Colonic mucosa (tissue), 4 donors: ENCODE results near the gene STK11. TPM values are rescaled to one million over a fixed set of nuclear protein-coding genes. Genes with fewer than 3 reads are reported as not detected.
A peak's percentile ranks its signal among the peaks of the same experiment; 100 is the strongest.

Experiments used
- DNase-seq: peaks from one replicate; pipeline ENCODE4 v3.0.0-alpha.2; 2020
- H3K27ac ChIP-seq: fragments of 200-600 bp; one replicate; pipeline ENCODE4 v1.8.0; 2021
- H3K27me3 ChIP-seq: fragments of 200-600 bp; one replicate; pipeline ENCODE4 v1.8.0; 2021
- H3K36me3 ChIP-seq: fragments of 200-600 bp; one replicate; pipeline ENCODE4 v1.8.0; 2021
- H3K4me1 ChIP-seq: fragments of 200-600 bp; one replicate; pipeline ENCODE4 v1.8.0; 2021; ENCODE audit warnings: mild to moderate bottlenecking
- H3K4me3 ChIP-seq: fragments of 200-600 bp; one replicate; pipeline ENCODE4 v1.8.0; 2021
- H3K9ac ChIP-seq, 2 donors: one replicate each; pipeline ENCODE4 v1.7.0; 2013; ENCODE audit warnings: control low read depth in 2 of 2, low read depth in 2 of 2, low read length in 2 of 2
- H3K9me3 ChIP-seq: fragments of 200-600 bp; one replicate; pipeline ENCODE4 v1.8.0; 2021
- intact Hi-C: fragments of 100-400 bp; cut with DNase I; formaldehyde crosslinking; loops from one replicate; pipeline ENCODE4 v1.14.1; 2022
- total RNA-seq, 2 donors: library from RNA; stranded (reverse); fragmentation: NEBNext Ultra II Directional in 1 of 2; extraction: Animal tissue kit (Norgen Biotek cat#: 25700) in 1 of 2; gene quantifications; one replicate each; pipeline ENCODE4 v1.2.1, GENCODE V29; 2021
- TF ChIP-seq, protein P1 (sequence below): fragments of 200-600 bp; IDR thresholded peaks from one replicate; pipeline ENCODE4 v1.8.0; 2022; ENCODE audit warnings: antibody characterized with exemption, mild to moderate bottlenecking
- donor health status: healthy.
- donor health status: DM: no; HTN: no; CAD: no.
- donor health status: DM: no; HTN: no; CAD: no.

STK11 gene
- total RNA-seq, 2 donors from 2014 or later: 76.3 to 103 TPM

- Histone ChIP-seq H3K4me3 (no peak overlapping the region), H3K27me3 (no peaks in the 10 kb centered on the region), H3K4me1 (peaks cover 17% of the 10 kb centered on the region), H3K9me3 (no peaks in the 10 kb centered on the region), H3K27ac (no peak overlapping the region), H3K36me3 (peaks cover 8% of the 10 kb centered on the region), H3K9ac (no peak overlapping the region)
- intact Hi-C loops: no loop called here
- TF ChIP-seq, protein P1, sequence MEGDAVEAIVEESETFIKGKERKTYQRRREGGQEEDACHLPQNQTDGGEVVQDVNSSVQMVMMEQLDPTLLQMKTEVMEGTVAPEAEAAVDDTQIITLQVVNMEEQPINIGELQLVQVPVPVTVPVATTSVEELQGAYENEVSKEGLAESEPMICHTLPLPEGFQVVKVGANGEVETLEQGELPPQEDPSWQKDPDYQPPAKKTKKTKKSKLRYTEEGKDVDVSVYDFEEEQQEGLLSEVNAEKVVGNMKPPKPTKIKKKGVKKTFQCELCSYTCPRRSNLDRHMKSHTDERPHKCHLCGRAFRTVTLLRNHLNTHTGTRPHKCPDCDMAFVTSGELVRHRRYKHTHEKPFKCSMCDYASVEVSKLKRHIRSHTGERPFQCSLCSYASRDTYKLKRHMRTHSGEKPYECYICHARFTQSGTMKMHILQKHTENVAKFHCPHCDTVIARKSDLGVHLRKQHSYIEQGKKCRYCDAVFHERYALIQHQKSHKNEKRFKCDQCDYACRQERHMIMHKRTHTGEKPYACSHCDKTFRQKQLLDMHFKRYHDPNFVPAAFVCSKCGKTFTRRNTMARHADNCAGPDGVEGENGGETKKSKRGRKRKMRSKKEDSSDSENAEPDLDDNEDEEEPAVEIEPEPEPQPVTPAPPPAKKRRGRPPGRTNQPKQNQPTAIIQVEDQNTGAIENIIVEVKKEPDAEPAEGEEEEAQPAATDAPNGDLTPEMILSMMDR: no peak
- no peak for DNase-seq
These were observed 11.2 kb downstream of the STK11 start for GRCh38 chr19:1216756-1217155.

GRCh38 chr19:1217366-1217765, 11.8 kb downstream of the STK11 start:
- TF ChIP-seq, protein P1: no peak
- no peaks in the 10 kb centered on the region for H3K27me3 ChIP-seq
- no peaks in the 10 kb centered on the region for H3K9me3 ChIP-seq
- peaks cover 16% of the 10 kb centered on the region for H3K4me1 ChIP-seq
- H3K27ac ChIP-seq: no peak overlapping the region
- peak overlapping the region; percentile 2 to 26 for H3K9ac ChIP-seq
- peaks cover 13% of the 10 kb centered on the region for H3K36me3 ChIP-seq
- intact Hi-C loops: no loop called here
- no peak overlapping the region for H3K4me3 ChIP-seq
- no peak for DNase-seq

- peak overlapping the region in 1 of 2 donors; percentile 24 for H3K9ac ChIP-seq
- no peaks in the 10 kb centered on the region for H3K27me3 ChIP-seq
- intact Hi-C loops: no loop called here
- H3K9me3 ChIP-seq: no peaks in the 10 kb centered on the region
- TF ChIP-seq, protein P1: no peak
- peaks cover 7% of the 10 kb centered on the region for H3K4me1 ChIP-seq
- DNase-seq: no peak
- H3K27ac ChIP-seq: peak overlapping the region; percentile 11
- H3K36me3 ChIP-seq: peaks cover 29% of the 10 kb centered on the region
- H3K4me3 ChIP-seq: no peak overlapping the region
These were observed 13.4 kb downstream of the STK11 start for GRCh38 chr19:1218751-1219567.

GRCh38 chr19:1219786-1220476, 14.4 kb downstream of the STK11 start:
- TF ChIP-seq, protein P1: no peak
- H3K27me3 ChIP-seq: no peaks in the 10 kb centered on the region
- no peaks in the 10 kb centered on the region for H3K4me1 ChIP-seq
- DNase-seq: no peak
- H3K27ac ChIP-seq: no peak overlapping the region
- H3K9me3 ChIP-seq: no peaks in the 10 kb centered on the region
- H3K4me3 ChIP-seq: no peak overlapping the region
- intact Hi-C loops: no loop called here
- no peak overlapping the region for H3K9ac ChIP-seq
- peaks cover 36% of the 10 kb centered on the region for H3K36me3 ChIP-seq

GRCh38 chr19:1220477-1220930, 14.9 kb downstream of the STK11 start:
- Histone ChIP-seq H3K9me3 (no peaks in the 10 kb centered on the region), H3K27ac (no peak overlapping the region), H3K4me1 (no peaks in the 10 kb centered on the region), H3K4me3 (no peak overlapping the region), H3K27me3 (no peaks in the 10 kb centered on the region), H3K9ac (no peak overlapping the region), H3K36me3 (peaks cover 36% of the 10 kb centered on the region)
- DNase-seq: no peak
- TF ChIP-seq, protein P1: no peak
- intact Hi-C loops: no loop called here
